Neutrophil (primary cell): ENCODE data around the gene FHAD1.

Experiments
- H3K27ac ChIP-seq: fragments of 200-600 bp; sonication (generic); 2 replicates; pipeline ENCODE4 v1.5.1; 2016; ENCODE audit warnings: mild to moderate bottlenecking, moderate library complexity
- H3K27me3 ChIP-seq: fragments of 200-600 bp; sonication (generic); 2 replicates; pipeline ENCODE4 v1.6.0; 2016; ENCODE audit warnings: mild to moderate bottlenecking
- H3K36me3 ChIP-seq: fragments of 200-600 bp; sonication (generic); 2 replicates; pipeline ENCODE4 v1.5.1; 2017
- H3K4me1 ChIP-seq, 2 experiments: fragments of 200-600 bp in 1 of 2; sonication (generic) in 1 of 2; 1 replicate in 1 of 2; 2 replicates in 1 of 2; pipeline versions ENCODE4 v1.5.1 to v1.6.1; 2013 to 2016; ENCODE audit warnings: low read depth in 1 of 2, low read length in 1 of 2, mild to moderate bottlenecking in 1 of 2, moderate library complexity in 1 of 2; ENCODE audit not compliant: control insufficient read depth in 1 of 2, insufficient read depth in 1 of 2
- H3K4me3 ChIP-seq, 2 experiments: fragments of 200-600 bp in 1 of 2; sonication (generic) in 1 of 2; 1 replicate in 1 of 2; 2 replicates in 1 of 2; pipeline ENCODE4 v1.5.1; 2013 to 2016; ENCODE audit warnings: low read depth in 1 of 2, low read length in 1 of 2, mild to moderate bottlenecking in 1 of 2, moderate library complexity in 1 of 2
- H3K9me3 ChIP-seq: fragments of 200-600 bp; sonication (generic); 2 replicates; pipeline ENCODE4 v1.5.1; 2016
- CTCF ChIP-seq: fragments of 200-600 bp; sonication (generic); IDR thresholded peaks from 2 replicates; pipeline ENCODE4 v1.5.1; 2016; ENCODE audit warnings: antibody characterized with exemption

Gene FHAD1

GRCh38 chr1:15264769-15265168 is 17.7 kb downstream of the FHAD1 start:
- Histone ChIP-seq H3K9me3 (no peaks in the 10 kb centered on the region), H3K27ac (no peak overlapping the region), H3K36me3 (no peaks in the 10 kb centered on the region), H3K4me3 (no peak overlapping the region), H3K27me3 (peaks cover 11% of the 10 kb centered on the region), H3K4me1 (peaks cover 8 to 11% of the 10 kb centered on the region in 2 experiments)
- TF ChIP-seq CTCF: no peak

GRCh38 chr1:15271196-15271595 is 24.2 kb downstream of the FHAD1 start:
- H3K4me3 ChIP-seq: no peak overlapping the region
- H3K36me3 ChIP-seq: no peaks in the 10 kb centered on the region
- H3K27me3 ChIP-seq: peaks cover 19% of the 10 kb centered on the region
- no peak overlapping the region for H3K27ac ChIP-seq
- no peaks in the 10 kb centered on the region for H3K4me1 ChIP-seq
- no peak for TF ChIP-seq CTCF
- no peaks in the 10 kb centered on the region for H3K9me3 ChIP-seq

- no peaks in the 10 kb centered on the region for H3K4me1 ChIP-seq
- H3K36me3 ChIP-seq: no peaks in the 10 kb centered on the region
- no peak overlapping the region for H3K4me3 ChIP-seq
- no peak overlapping the region for H3K27ac ChIP-seq
- no peaks in the 10 kb centered on the region for H3K9me3 ChIP-seq
- H3K27me3 ChIP-seq: peaks cover 19% of the 10 kb centered on the region
- no peak for TF ChIP-seq CTCF
These were observed 25.2 kb downstream of the FHAD1 start for GRCh38 chr1:15272009-15272781.

- Histone ChIP-seq H3K27ac (no peak overlapping the region), H3K36me3 (no peaks in the 10 kb centered on the region), H3K27me3 (peaks cover 19% of the 10 kb centered on the region), H3K4me3 (no peak overlapping the region), H3K9me3 (no peaks in the 10 kb centered on the region), H3K4me1 (no peaks in the 10 kb centered on the region)
- TF ChIP-seq CTCF: no peak
These were observed 25.7 kb downstream of the FHAD1 start for GRCh38 chr1:15272782-15273127.

GRCh38 chr1:15273274-15273673 is 26.3 kb downstream of the FHAD1 start:
- H3K27ac ChIP-seq: no peak overlapping the region
- no peaks in the 10 kb centered on the region for H3K36me3 ChIP-seq
- H3K4me1 ChIP-seq: no peaks in the 10 kb centered on the region
- no peak overlapping the region for H3K4me3 ChIP-seq
- no peaks in the 10 kb centered on the region for H3K9me3 ChIP-seq
- no peak for TF ChIP-seq CTCF
- H3K27me3 ChIP-seq: peaks cover 19% of the 10 kb centered on the region
